GM23338 (cell line): ENCODE measurements around the gene FAM13A. TPM values are rescaled to one million over a fixed set of nuclear protein-coding genes. Genes with fewer than 3 reads are reported as not detected.

ENCODE experiments used
- ATAC-seq: fragments of 200-7000 bp; cut with Tn5 transposase; 3 replicates; pipeline ENCODE4 v1.9.1; 2020
- DNase-seq: peaks from one replicate; pipeline ENCODE4 v3.0.0-alpha.2; 2015; ENCODE audit warnings: low spot score
- H2AFZ ChIP-seq: fragments of 200-600 bp; sonication (generic); 2 replicates; pipeline ENCODE4 v1.8.0; 2016; ENCODE audit warnings: antibody characterized with exemption, mild to moderate bottlenecking, moderate library complexity
- H3F3A ChIP-seq: fragments of 200-600 bp; sonication (generic); replicated peaks from 2 replicates; pipeline ENCODE4 v1.8.0; 2017; ENCODE audit warnings: antibody characterized with exemption, mixed run types, low read depth
- H3K27ac ChIP-seq: fragments of 200-600 bp; sonication (generic); 2 replicates; pipeline ENCODE4 v1.6.1; 2016; ENCODE audit warnings: low read depth
- H3K27me3 ChIP-seq: fragments of 200-600 bp; sonication (generic); 2 replicates; pipeline ENCODE4 v1.8.0; 2016; ENCODE audit warnings: mild to moderate bottlenecking, mixed run types, moderate library complexity; ENCODE audit not compliant: insufficient read depth
- H3K36me3 ChIP-seq: fragments of 200-600 bp; sonication (generic); 2 replicates; pipeline ENCODE4 v1.8.0; 2016; ENCODE audit warnings: mild to moderate bottlenecking; ENCODE audit not compliant: insufficient read depth
- H3K4me1 ChIP-seq: fragments of 200-600 bp; sonication (generic); 2 replicates; pipeline ENCODE4 v1.8.0; 2016; ENCODE audit warnings: mild to moderate bottlenecking, moderate library complexity; ENCODE audit not compliant: insufficient read depth
- H3K4me2 ChIP-seq: fragments of 200-600 bp; sonication (generic); 2 replicates; pipeline ENCODE4 v1.7.1; 2017; ENCODE audit warnings: mixed run types
- H3K4me3 ChIP-seq: fragments of 200-600 bp; sonication (generic); 2 replicates; pipeline ENCODE4 v1.6.1; 2016; ENCODE audit warnings: mixed run types
- H3K79me2 ChIP-seq: fragments of 200-600 bp; sonication (generic); replicated peaks from 2 replicates; pipeline ENCODE4 v1.8.0; 2017; ENCODE audit warnings: mild to moderate bottlenecking; ENCODE audit not compliant: insufficient read depth
- H3K9me2 ChIP-seq: fragments of 200-600 bp; sonication (generic); 2 replicates; pipeline ENCODE4 v1.8.0; 2017; ENCODE audit not compliant: insufficient read depth
- H4K20me1 ChIP-seq: fragments of 200-600 bp; sonication (generic); replicated peaks from 2 replicates; pipeline ENCODE4 v1.8.0; 2017; ENCODE audit warnings: mild to moderate bottlenecking; ENCODE audit not compliant: insufficient read depth
- H3K27ac Mint-ChIP-seq: 2 replicates; pipeline ENCODE4 v1.8.0; 2020; ENCODE audit warnings: inconsistent platforms, mild to moderate bottlenecking, moderate library complexity, mixed read lengths
- H3K27me3 Mint-ChIP-seq: 3 replicates; pipeline ENCODE4 v1.8.0; 2022; ENCODE audit warnings: low read depth, mild to moderate bottlenecking, moderate library complexity, mixed read lengths, inconsistent platforms; ENCODE audit not compliant: insufficient read depth, poor library complexity
- H3K36me3 Mint-ChIP-seq: 3 replicates; pipeline ENCODE4 v1.8.0; 2021; ENCODE audit warnings: low read depth, mild to moderate bottlenecking, inconsistent platforms, moderate library complexity, mixed read lengths
- H3K4me1 Mint-ChIP-seq: 3 replicates; pipeline ENCODE4 v1.8.0; 2020; ENCODE audit warnings: mild to moderate bottlenecking, inconsistent platforms, mixed read lengths
- H3K4me3 Mint-ChIP-seq: 3 replicates; pipeline ENCODE4 v1.8.0; 2021; ENCODE audit warnings: moderate library complexity, mild to moderate bottlenecking, inconsistent platforms, mixed read lengths
- H3K9me3 Mint-ChIP-seq: 3 replicates; pipeline ENCODE4 v1.8.0; 2020; ENCODE audit warnings: moderate library complexity, mild to moderate bottlenecking, inconsistent platforms, mixed read lengths
- EZH2 ChIP-seq: fragments of 200-600 bp; sonication (generic); IDR thresholded peaks from one replicate; pipeline ENCODE4 v1.8.0; 2017; ENCODE audit warnings: antibody characterized with exemption, mild to moderate bottlenecking, low read depth; ENCODE audit not compliant: unreplicated experiment
- EZH2phosphoT487 ChIP-seq: fragments of 200-600 bp; sonication (generic); IDR thresholded peaks from one replicate; pipeline ENCODE4 v1.8.1; 2018; ENCODE audit warnings: antibody characterized with exemption; ENCODE audit not compliant: unreplicated experiment
- JUNB ChIP-seq: IDR thresholded peaks from one replicate; pipeline ENCODE4 v1.6.1; 2016; ENCODE audit warnings: antibody characterized with exemption; ENCODE audit not compliant: unreplicated experiment
- NANOG ChIP-seq: IDR thresholded peaks from 2 replicates; pipeline ENCODE4 v1.6.1; 2016; ENCODE audit warnings: antibody characterized with exemption, borderline replicate concordance
- POLR2AphosphoS5 ChIP-seq: IDR thresholded peaks from 2 replicates; pipeline ENCODE4 v1.6.1; 2016; ENCODE audit warnings: antibody characterized with exemption, low read depth
- REST ChIP-seq: IDR thresholded peaks from one replicate; pipeline ENCODE4 v1.6.1; 2018; ENCODE audit warnings: antibody characterized with exemption; ENCODE audit not compliant: unreplicated experiment
- STAT1 ChIP-seq: IDR thresholded peaks from one replicate; pipeline ENCODE4 v1.6.1; 2016; ENCODE audit warnings: antibody characterized with exemption; ENCODE audit not compliant: unreplicated experiment
- ZNF114 ChIP-seq: fragments of 250-450 bp; sonication (Bioruptor Pico); IDR thresholded peaks from 2 replicates; pipeline ENCODE4 v1.5.0; 2020; ENCODE audit warnings: mild to moderate bottlenecking, moderate library complexity
- polyA plus RNA-seq: library from polyadenylated mRNA; unstranded; fragments of >200 nt; fragmentation: Nextera tagmentation; extraction: Ambion mirVana; gene quantifications from 2 replicates; pipeline ENCODE4 v1.2.1, GENCODE V29; 2016
- total RNA-seq: library from RNA; depleted of rRNA; stranded (reverse); fragments of >200 nt; shearing (Covaris generic); gene quantifications from 2 replicates; pipeline ENCODE4 v1.2.3, GENCODE V29; 2014

Gene FAM13A
- total and polyA plus RNA-seq, 2 experiments from 2014 or later: 13.9 to 28.4 TPM

DNA sequence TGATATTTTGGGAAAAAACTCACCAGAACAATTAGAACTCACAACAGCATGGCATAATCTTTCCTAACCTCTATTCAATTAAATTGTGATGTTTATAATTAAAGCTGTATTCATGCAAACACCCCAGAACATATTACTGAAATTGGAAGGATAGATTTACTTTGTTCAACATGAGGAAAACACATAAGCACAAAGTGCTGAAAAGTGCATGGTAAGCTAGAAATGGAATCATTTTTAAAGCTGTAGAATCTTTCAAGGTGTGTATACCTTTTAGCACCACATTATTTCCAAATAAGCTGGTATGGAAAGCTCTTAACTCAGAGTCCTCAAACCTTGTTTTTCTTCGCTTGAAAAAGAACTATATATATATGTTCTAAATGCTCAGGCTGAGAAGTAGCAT, 268.6 kb downstream of the FAM13A start:
- Histone ChIP-seq H3K4me2 (no peak overlapping the region), H2AFZ (no peak overlapping the region), H3K36me3 (peaks cover 4% of the 10 kb centered on the region; the same call in 1 of the 2 replicates), H3K4me1 (peaks cover 16% of the 10 kb centered on the region), H3K4me3 (no peak overlapping the region), H4K20me1 (no peaks in the 10 kb centered on the region), H3K79me2 (no peaks in the 10 kb centered on the region), H3K27ac (no peak overlapping the region), H3F3A (no peaks in the 10 kb centered on the region), H3K9me2 (no peaks in the 10 kb centered on the region), H3K27me3 (no peaks in the 10 kb centered on the region)
- Mint-ChIP-seq H3K36me3 (no peaks in the 10 kb centered on the region; the same call in 2 of the 3 replicates), H3K4me3 (no peak overlapping the region), H3K27me3 (no peaks in the 10 kb centered on the region), H3K27ac (no peak overlapping the region), H3K9me3 (no peaks in the 10 kb centered on the region), H3K4me1 (peaks cover 18% of the 10 kb centered on the region)
- ATAC-seq (no peak), DNase-seq (no peak)
- TF ChIP-seq POLR2AphosphoS5: no peak
- TF ChIP-seq JUNB: no peak
- TF ChIP-seq STAT1: no peak
- TF ChIP-seq ZNF114: no peak
- no peak for TF ChIP-seq EZH2phosphoT487
- no peak for TF ChIP-seq REST
- TF ChIP-seq EZH2: no peak

GRCh38 chr4:88786011-88786410, 271.0 kb downstream of the FAM13A start:
- ATAC-seq (no peak), DNase-seq (no peak)
- no peak overlapping the region for H3K27ac ChIP-seq
- Mint-ChIP-seq H3K27me3 (no peaks in the 10 kb centered on the region), H3K36me3 (no peaks in the 10 kb centered on the region; the same call in 2 of the 3 replicates), H3K9me3 (no peaks in the 10 kb centered on the region), H3K4me3 (no peak overlapping the region), H3K27ac (no peak overlapping the region), H3K4me1 (peaks cover 3% of the 10 kb centered on the region; the same call in 1 of the 3 replicates)
- H3K4me1 ChIP-seq: no peaks in the 10 kb centered on the region
- H3K4me2 ChIP-seq: no peak overlapping the region
- H3K9me2 ChIP-seq: no peaks in the 10 kb centered on the region
- H3K4me3 ChIP-seq: no peak overlapping the region
- H3F3A ChIP-seq: no peaks in the 10 kb centered on the region
- H3K79me2 ChIP-seq: no peaks in the 10 kb centered on the region
- no peak overlapping the region for H2AFZ ChIP-seq
- H4K20me1 ChIP-seq: no peaks in the 10 kb centered on the region
- H3K36me3 ChIP-seq: peaks cover 4% of the 10 kb centered on the region; the same call in 1 of the 2 replicates
- TF ChIP-seq ZNF114 (no peak), NANOG (no peak), REST (no peak), POLR2AphosphoS5 (no peak)
- no peaks in the 10 kb centered on the region for H3K27me3 ChIP-seq
